ENCODE data around the gene CACNA2D1.
A peak's percentile ranks its signal among the peaks of the same experiment; 100 is the strongest.

CACNA2D1 gene

GRCh38 chr7:82183634-82184033, 259.9 kb downstream of the CACNA2D1 start:
- no peaks in the 10 kb centered on the region for H3K36me3 ChIP-seq (ENCODE audit: control insufficient read depth in 1 of 2, insufficient read depth in 2 of 2, low read depth in 1 of 2, low read length in 2 of 2)
- H3K14ac ChIP-seq (ENCODE audit: low read length in 2 of 2) = no peak overlapping the region
- H2BK15ac ChIP-seq (ENCODE audit: low read depth, poor library complexity, severe bottlenecking) = no peak overlapping the region
- H3K4me1 ChIP-seq (ENCODE audit: control insufficient read depth, insufficient read depth, low read depth, low read length) = no peaks in the 10 kb centered on the region
- no peak overlapping the region for H3K4me2 ChIP-seq (ENCODE audit: low read length, poor library complexity, severe bottlenecking)
- no peak overlapping the region for H3K23ac ChIP-seq (ENCODE audit: low read length in 2 of 2)
- 93% methylated on average over 4 of the region's 4 CpGs for WGBS
- H3K79me1 ChIP-seq (replicated peaks; ENCODE audit: low read length, poor library complexity, severe bottlenecking) = peaks cover 4% of the 10 kb centered on the region
- no peaks in the 10 kb centered on the region for H3K9me3 ChIP-seq (ENCODE audit: control insufficient read depth, low read length)
- no peak overlapping the region for H4K91ac ChIP-seq (ENCODE audit: low read length)
- H3K4me3 ChIP-seq (ENCODE audit: insufficient read depth in 1 of 2, low read depth in 1 of 2, low read length in 2 of 2) = no peak overlapping the region
- peak; percentile 9 for DNase-seq
- no peak overlapping the region for H2BK5ac ChIP-seq (ENCODE audit: low read depth, low read length, poor library complexity, severe bottlenecking)
- no peak overlapping the region for H2AK5ac ChIP-seq (ENCODE audit: low read length, severe bottlenecking)
- no peak overlapping the region for H2BK120ac ChIP-seq (ENCODE audit: low read depth, low read length)
- no peak overlapping the region for H4K8ac ChIP-seq (ENCODE audit: low read length)
- H2AFZ ChIP-seq (ENCODE audit: low read depth, low read length) = no peak overlapping the region
- H3K4ac ChIP-seq (ENCODE audit: low read depth in 1 of 2, low read length in 2 of 2) = no peak overlapping the region
- no peak overlapping the region for H2BK12ac ChIP-seq (ENCODE audit: low read length in 2 of 2)
- H3K27me3 ChIP-seq (ENCODE audit: control insufficient read depth in 1 of 2, insufficient read depth in 1 of 2, low read length in 2 of 2) = no peaks in the 10 kb centered on the region
- H3K9ac ChIP-seq (ENCODE audit: low read length) = no peak overlapping the region
- no peak overlapping the region for H3K27ac ChIP-seq (ENCODE audit: low read length, poor library complexity, severe bottlenecking)
- no peak overlapping the region for H3K18ac ChIP-seq (ENCODE audit: low read depth in 1 of 2, low read length in 2 of 2)

DNA sequence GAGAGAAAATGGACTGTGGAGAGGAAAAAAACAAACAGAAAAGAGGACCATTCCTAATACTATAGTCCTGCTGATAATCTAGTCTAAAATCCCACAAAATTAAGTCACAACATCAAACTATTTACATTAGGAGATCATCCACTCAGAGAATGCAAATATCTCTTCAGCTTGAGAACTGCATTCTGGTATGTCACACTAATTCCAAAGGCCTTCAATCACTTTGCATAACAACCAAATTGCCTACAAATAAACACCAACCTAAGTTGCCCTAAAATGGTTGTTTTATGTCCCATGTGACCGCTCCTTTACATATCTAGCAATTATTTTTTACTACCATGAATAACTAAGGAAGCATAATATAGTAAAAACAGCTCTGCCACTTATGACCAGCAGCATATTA, 264.3 kb downstream of the CACNA2D1 start:
- Histone ChIP-seq H2BK120ac (ENCODE audit: low read depth, low read length) (no peak overlapping the region), H3K36me3 (ENCODE audit: control insufficient read depth in 1 of 2, insufficient read depth in 2 of 2, low read depth in 1 of 2, low read length in 2 of 2) (no peaks in the 10 kb centered on the region), H3K18ac (ENCODE audit: low read depth in 1 of 2, low read length in 2 of 2) (no peak overlapping the region), H3K27ac (ENCODE audit: low read length, poor library complexity, severe bottlenecking) (no peak overlapping the region), H4K91ac (ENCODE audit: low read length) (no peak overlapping the region), H3K23ac (ENCODE audit: low read length in 2 of 2) (no peak overlapping the region), H3K4me3 (ENCODE audit: insufficient read depth in 1 of 2, low read depth in 1 of 2, low read length in 2 of 2) (no peak overlapping the region), H3K14ac (ENCODE audit: low read length in 2 of 2) (no peak overlapping the region), H2BK15ac (ENCODE audit: low read depth, poor library complexity, severe bottlenecking) (no peak overlapping the region), H2BK12ac (ENCODE audit: low read length in 2 of 2) (no peak overlapping the region), H3K4me2 (ENCODE audit: low read length, poor library complexity, severe bottlenecking) (no peak overlapping the region), H2AFZ (ENCODE audit: low read depth, low read length) (no peak overlapping the region), H3K4ac (ENCODE audit: low read depth in 1 of 2, low read length in 2 of 2) (no peak overlapping the region), H4K8ac (ENCODE audit: low read length) (no peak overlapping the region), H3K4me1 (ENCODE audit: control insufficient read depth, insufficient read depth, low read depth, low read length) (no peaks in the 10 kb centered on the region), H3K79me1 (replicated peaks; ENCODE audit: low read length, poor library complexity, severe bottlenecking) (peaks cover 4% of the 10 kb centered on the region), H2AK5ac (ENCODE audit: low read length, severe bottlenecking) (no peak overlapping the region), H2BK5ac (ENCODE audit: low read depth, low read length, poor library complexity, severe bottlenecking) (no peak overlapping the region), H3K9ac (ENCODE audit: low read length) (no peak overlapping the region), H3K27me3 (ENCODE audit: control insufficient read depth in 1 of 2, insufficient read depth in 1 of 2, low read length in 2 of 2) (no peaks in the 10 kb centered on the region), H3K9me3 (ENCODE audit: control insufficient read depth, low read length) (no peaks in the 10 kb centered on the region)
- 100% methylated on average over 1 of the region's 1 CpG for WGBS
- peak; percentile 47 for DNase-seq

GRCh38 chr7:82175319-82175718, 268.3 kb downstream of the CACNA2D1 start:
- Histone ChIP-seq H2BK120ac (ENCODE audit: low read depth, low read length) (no peak overlapping the region), H3K4ac (ENCODE audit: low read depth in 1 of 2, low read length in 2 of 2) (no peak overlapping the region), H3K27ac (ENCODE audit: low read length, poor library complexity, severe bottlenecking) (no peak overlapping the region), H3K18ac (ENCODE audit: low read depth in 1 of 2, low read length in 2 of 2) (no peak overlapping the region), H2AFZ (ENCODE audit: low read depth, low read length) (no peak overlapping the region), H3K4me2 (ENCODE audit: low read length, poor library complexity, severe bottlenecking) (no peak overlapping the region), H4K91ac (ENCODE audit: low read length) (no peak overlapping the region), H3K14ac (ENCODE audit: low read length in 2 of 2) (no peak overlapping the region), H3K9ac (ENCODE audit: low read length) (no peak overlapping the region), H4K8ac (ENCODE audit: low read length) (no peak overlapping the region), H2BK5ac (ENCODE audit: low read depth, low read length, poor library complexity, severe bottlenecking) (no peak overlapping the region), H2AK5ac (ENCODE audit: low read length, severe bottlenecking) (no peak overlapping the region), H3K27me3 (ENCODE audit: control insufficient read depth in 1 of 2, insufficient read depth in 1 of 2, low read length in 2 of 2) (no peaks in the 10 kb centered on the region), H3K79me1 (replicated peaks; ENCODE audit: low read length, poor library complexity, severe bottlenecking) (peaks cover 3% of the 10 kb centered on the region), H2BK12ac (ENCODE audit: low read length in 2 of 2) (no peak overlapping the region), H3K36me3 (ENCODE audit: control insufficient read depth in 1 of 2, insufficient read depth in 2 of 2, low read depth in 1 of 2, low read length in 2 of 2) (no peaks in the 10 kb centered on the region), H3K23ac (ENCODE audit: low read length in 2 of 2) (no peak overlapping the region), H2BK15ac (ENCODE audit: low read depth, poor library complexity, severe bottlenecking) (no peak overlapping the region), H3K4me3 (ENCODE audit: insufficient read depth in 1 of 2, low read depth in 1 of 2, low read length in 2 of 2) (no peak overlapping the region), H3K9me3 (ENCODE audit: control insufficient read depth, low read length) (no peaks in the 10 kb centered on the region), H3K4me1 (ENCODE audit: control insufficient read depth, insufficient read depth, low read depth, low read length) (no peaks in the 10 kb centered on the region)
- 63% methylated on average over 2 of the region's 2 CpGs for WGBS
- DNase-seq = no peak

- Histone ChIP-seq H3K4me1 (ENCODE audit: control insufficient read depth, insufficient read depth, low read depth, low read length) (no peaks in the 10 kb centered on the region), H3K23ac (ENCODE audit: low read length in 2 of 2) (no peak overlapping the region), H3K4me3 (ENCODE audit: insufficient read depth in 1 of 2, low read depth in 1 of 2, low read length in 2 of 2) (no peak overlapping the region), H3K27me3 (ENCODE audit: control insufficient read depth in 1 of 2, insufficient read depth in 1 of 2, low read length in 2 of 2) (no peaks in the 10 kb centered on the region), H3K9ac (ENCODE audit: low read length) (peak overlapping the region; percentile 13), H4K91ac (ENCODE audit: low read length) (no peak overlapping the region), H3K4me2 (ENCODE audit: low read length, poor library complexity, severe bottlenecking) (no peak overlapping the region), H2BK120ac (ENCODE audit: low read depth, low read length) (no peak overlapping the region), H4K8ac (ENCODE audit: low read length) (no peak overlapping the region), H2AK5ac (ENCODE audit: low read length, severe bottlenecking) (no peak overlapping the region), H2BK12ac (ENCODE audit: low read length in 2 of 2) (no peak overlapping the region), H3K27ac (ENCODE audit: low read length, poor library complexity, severe bottlenecking) (no peak overlapping the region), H3K14ac (ENCODE audit: low read length in 2 of 2) (no peak overlapping the region), H3K9me3 (ENCODE audit: control insufficient read depth, low read length) (no peaks in the 10 kb centered on the region), H3K79me1 (replicated peaks; ENCODE audit: low read length, poor library complexity, severe bottlenecking) (no peaks in the 10 kb centered on the region), H2BK15ac (ENCODE audit: low read depth, poor library complexity, severe bottlenecking) (no peak overlapping the region), H3K4ac (ENCODE audit: low read depth in 1 of 2, low read length in 2 of 2) (no peak overlapping the region), H3K18ac (ENCODE audit: low read depth in 1 of 2, low read length in 2 of 2) (no peak overlapping the region), H2AFZ (ENCODE audit: low read depth, low read length) (no peak overlapping the region), H3K36me3 (ENCODE audit: control insufficient read depth in 1 of 2, insufficient read depth in 2 of 2, low read depth in 1 of 2, low read length in 2 of 2) (no peaks in the 10 kb centered on the region), H2BK5ac (ENCODE audit: low read depth, low read length, poor library complexity, severe bottlenecking) (no peak overlapping the region)
- no peak for DNase-seq
- 72% methylated on average over 3 of the region's 4 CpGs for WGBS
Observed at GRCh38 chr7:82173400-82174021, 270.1 kb downstream of the CACNA2D1 start.
